ENCODE measurements around the gene PDIK1L. TPM values are rescaled to one million over a fixed set of nuclear protein-coding genes. Genes with fewer than 3 reads are reported as not detected.
A peak's percentile ranks its signal among the peaks of the same experiment; 100 is the strongest.

PDIK1L gene
- total and polyA plus RNA-seq, 2 of the 8 experiments (the other 6 are each of a cell fraction or from before 2014, with no cell fraction given) = 0.95 to 4.5 TPM

DNA sequence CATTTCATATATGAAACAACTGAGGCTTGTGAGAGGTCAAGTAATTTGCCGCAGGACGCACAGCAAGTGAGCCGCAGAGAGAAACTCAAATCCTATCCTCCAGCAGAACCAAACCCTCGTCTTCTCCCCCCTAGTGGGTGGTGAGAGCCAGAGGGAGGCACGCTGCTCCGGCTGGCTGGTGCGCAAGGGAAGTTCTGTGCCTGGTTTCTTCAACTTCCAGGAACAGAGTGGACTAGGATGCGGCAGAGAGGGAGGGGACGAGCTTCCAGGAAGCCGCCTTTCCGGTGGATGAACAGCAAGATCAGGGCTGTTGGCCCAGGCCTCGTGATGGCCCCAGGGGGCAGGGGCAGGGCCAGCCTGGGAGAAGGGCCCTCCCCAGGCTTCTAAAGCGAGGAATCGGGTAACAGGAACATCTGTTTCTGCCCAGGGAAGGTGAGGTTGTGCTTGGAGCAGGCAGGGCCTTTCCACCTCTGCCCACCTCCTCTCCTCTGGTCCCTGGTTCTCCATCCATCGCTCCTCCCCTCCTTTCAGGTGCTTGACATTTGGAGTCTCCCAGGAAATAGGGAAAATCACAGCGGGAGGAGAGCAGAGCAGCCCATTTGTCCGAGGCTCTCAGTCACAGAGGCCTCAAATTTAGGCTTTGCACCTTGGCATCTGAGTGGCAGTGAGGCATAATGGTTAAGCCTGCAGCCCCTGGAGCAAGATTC lies 16.8 kb upstream of the PDIK1L start:
- H2AFZ ChIP-seq (ENCODE audit: low read length) = peak overlapping the region; percentile 74
- H3K4me2 ChIP-seq (ENCODE audit: insufficient read depth in 1 of 2, low read depth in 2 of 2, low read length in 2 of 2) = peak overlapping the region; percentile 40 to 47; a peak in 3 of 4 replicates
- H3K56ac ChIP-seq (replicated peaks; ENCODE audit: insufficient read length, low read depth, low read length) = no peak overlapping the region
- peak overlapping the region; percentile 77; the same call in 1 of the 2 replicates for H2BK20ac ChIP-seq (ENCODE audit: low read length)
- H3K27ac ChIP-seq (ENCODE audit: low read depth, low read length) = no peak overlapping the region
- H4K91ac ChIP-seq (replicated peaks; ENCODE audit: insufficient read length, low read length) = no peak overlapping the region
- H3K14ac ChIP-seq (ENCODE audit: insufficient read length) = no peak overlapping the region
- H3K4me1 ChIP-seq (replicated peaks in 1 of 4; ENCODE audit: control insufficient read depth in 3 of 4, insufficient read depth in 4 of 4, low read length in 3 of 4) = peaks cover 9 to 15% (median 12%) of the 10 kb centered on the region in 4 experiments
- peak overlapping the region; percentile 58; the same call in 1 of the 2 replicates for H4K8ac ChIP-seq (ENCODE audit: extremely low read depth, insufficient read depth, low read length)
- ChIA-PET POLR2A (ENCODE audit: partially characterized antibody) (interaction anchor here (1.2 kb wide), 1 partner anchor 185 kb away, joined by 4 read pairs; the partner anchor contains the start of gene SH3BGRL3), CTCF (ENCODE audit: partially characterized antibody) (interaction anchor here (1.2 to 1.3 kb wide), 2 partner anchors 50 to 58 kb away, joined by 4 to 6 read pairs; no protein-coding TSS in a partner anchor)
- peak overlapping the region in 1 of 4 experiments; percentile 17; a peak in 1 of 8 replicates for H3K4me3 ChIP-seq (ENCODE audit: extremely low read depth in 1 of 4, insufficient read depth in 2 of 4, low read depth in 3 of 4, low read length in 4 of 4)
- no peak overlapping the region for H2BK120ac ChIP-seq (replicated peaks; ENCODE audit: low read depth, low read length)
- H2BK15ac ChIP-seq (ENCODE audit: low read length) = no peak overlapping the region
- no peak overlapping the region for H3K4ac ChIP-seq (replicated peaks; ENCODE audit: insufficient read length, low read depth, low read length)
- H3K9ac ChIP-seq (replicated peaks in 1 of 4; ENCODE audit: extremely low read depth in 1 of 4, low read depth in 3 of 4, low read length in 3 of 4) = no peak overlapping the region; a peak in 1 of 7 replicates
- H3K27me3 ChIP-seq (replicated peaks in 1 of 4; ENCODE audit: control insufficient read depth in 3 of 4, extremely low read depth in 1 of 4, insufficient read depth in 3 of 4, low read length in 3 of 4) = peaks cover 0 to 5% (median 2%) of the 10 kb centered on the region in 4 experiments; a peak in 2 of 7 replicates
- whole genome bisulfite sequencing, 2 experiments (ENCODE audit: extremely low coverage in 1 of 2, insufficient coverage in 1 of 2, insufficient read length in 1 of 2, insufficient replicate concordance in 2 of 2, low coverage in 1 of 2, low lambda C conversion rate in 2 of 2, missing lambda C conversion rate in 1 of 2) = 49% methylated on average over 17 of the region's 17 CpGs; no CpG with 5 or more reads in 1 of the 2 experiments
- peak overlapping the region; percentile 45; the same call in 1 of the 2 replicates for H2BK12ac ChIP-seq (ENCODE audit: low read depth, low read length)
- H4K20me1 ChIP-seq (replicated peaks in 1 of 2; ENCODE audit: control insufficient read depth in 1 of 2, insufficient read depth in 2 of 2, low read length in 2 of 2) = no peaks in the 10 kb centered on the region
- H3K36me3 ChIP-seq (ENCODE audit: control insufficient read depth in 2 of 4, insufficient read depth in 4 of 4, low read length in 3 of 4) = no peaks in the 10 kb centered on the region
- H2BK5ac ChIP-seq (ENCODE audit: low read depth, low read length) = peak overlapping the region; percentile 69; the same call in 1 of the 2 replicates
- no peaks in the 10 kb centered on the region for H3K79me2 ChIP-seq (ENCODE audit: control insufficient read depth in 1 of 2, insufficient read depth in 2 of 2, low read length in 2 of 2)
- FAIRE-seq (peak; percentile 45), DNase-seq (ENCODE audit: low read depth in 1 of 2, low spot score in 2 of 2) (peak; percentile 38 to 76)
- no peak overlapping the region for H2AK5ac ChIP-seq (ENCODE audit: low read depth, low read length)
- H4K5ac ChIP-seq (ENCODE audit: insufficient read length, low read depth, low read length) = no peak overlapping the region
- peak overlapping the region; percentile 36; the same call in 1 of the 2 replicates for H3K18ac ChIP-seq (ENCODE audit: extremely low read depth, low read length)
- H3K23me2 ChIP-seq (ENCODE audit: low read depth, low read length) = no peaks in the 10 kb centered on the region
- no peak overlapping the region for H3K23ac ChIP-seq (ENCODE audit: insufficient read length)
- no peaks in the 10 kb centered on the region for H3K9me3 ChIP-seq (ENCODE audit: insufficient read depth in 2 of 2, low read depth in 1 of 2, low read length in 1 of 2)
- no peaks in the 10 kb centered on the region for H3K79me1 ChIP-seq (ENCODE audit: low read depth, low read length)
- TF ChIP-seq TCF12 (IDR thresholded peaks at IDR 0.05; ENCODE audit: low read depth, low read length) = 0 out of 2 replicates have a peak, but pooled peaks have one; percentile 18
- no peak for TF ChIP-seq GTF2F1 (IDR thresholded peaks at IDR 0.05; ENCODE audit: borderline replicate concordance, low read depth, low read length)
- TF ChIP-seq, protein P1, sequence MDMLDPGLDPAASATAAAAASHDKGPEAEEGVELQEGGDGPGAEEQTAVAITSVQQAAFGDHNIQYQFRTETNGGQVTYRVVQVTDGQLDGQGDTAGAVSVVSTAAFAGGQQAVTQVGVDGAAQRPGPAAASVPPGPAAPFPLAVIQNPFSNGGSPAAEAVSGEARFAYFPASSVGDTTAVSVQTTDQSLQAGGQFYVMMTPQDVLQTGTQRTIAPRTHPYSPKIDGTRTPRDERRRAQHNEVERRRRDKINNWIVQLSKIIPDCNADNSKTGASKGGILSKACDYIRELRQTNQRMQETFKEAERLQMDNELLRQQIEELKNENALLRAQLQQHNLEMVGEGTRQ (IDR thresholded peaks at IDR 0.05; ENCODE audit: low read length) = peak; percentile 11; the same call in 1 of the 2 replicates
- TF ChIP-seq EGR1 (IDR thresholded peaks at IDR 0.05; ENCODE audit: borderline replicate concordance, low read depth, low read length) = no peak
- TF ChIP-seq BCL11A (IDR thresholded peaks at IDR 0.05; ENCODE audit: low read depth in 2 of 2, low read length in 2 of 2) = no peak
- TF ChIP-seq POU5F1 (IDR thresholded peaks at IDR 0.05; ENCODE audit: low read depth, low read length) = no peak
- TF ChIP-seq, protein P2, sequence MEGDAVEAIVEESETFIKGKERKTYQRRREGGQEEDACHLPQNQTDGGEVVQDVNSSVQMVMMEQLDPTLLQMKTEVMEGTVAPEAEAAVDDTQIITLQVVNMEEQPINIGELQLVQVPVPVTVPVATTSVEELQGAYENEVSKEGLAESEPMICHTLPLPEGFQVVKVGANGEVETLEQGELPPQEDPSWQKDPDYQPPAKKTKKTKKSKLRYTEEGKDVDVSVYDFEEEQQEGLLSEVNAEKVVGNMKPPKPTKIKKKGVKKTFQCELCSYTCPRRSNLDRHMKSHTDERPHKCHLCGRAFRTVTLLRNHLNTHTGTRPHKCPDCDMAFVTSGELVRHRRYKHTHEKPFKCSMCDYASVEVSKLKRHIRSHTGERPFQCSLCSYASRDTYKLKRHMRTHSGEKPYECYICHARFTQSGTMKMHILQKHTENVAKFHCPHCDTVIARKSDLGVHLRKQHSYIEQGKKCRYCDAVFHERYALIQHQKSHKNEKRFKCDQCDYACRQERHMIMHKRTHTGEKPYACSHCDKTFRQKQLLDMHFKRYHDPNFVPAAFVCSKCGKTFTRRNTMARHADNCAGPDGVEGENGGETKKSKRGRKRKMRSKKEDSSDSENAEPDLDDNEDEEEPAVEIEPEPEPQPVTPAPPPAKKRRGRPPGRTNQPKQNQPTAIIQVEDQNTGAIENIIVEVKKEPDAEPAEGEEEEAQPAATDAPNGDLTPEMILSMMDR (IDR thresholded peaks at IDR 0.05; ENCODE audit: control extremely low read depth in 1 of 3, insufficient read depth in 1 of 3, low read depth in 1 of 3, low read length in 3 of 3) = no peak
